GM18870 (cell line): Measurements from ENCODE around the gene CSNK2B.
"Not testable (repeated sequence)": the region's sequence is repeated elsewhere in the genome, so short reads cannot be mapped to it uniquely, and the experiment has no call there.

Experiments used
- ATAC-seq: cut with Tn5 transposase; IDR thresholded peaks from one replicate; pipeline ENCODE4 v1.9.1; 2021; ENCODE audit warnings: moderate library complexity; ENCODE audit not compliant: unreplicated experiment

The CSNK2B gene

GRCh38 chr6:31687860-31688693 is 22.2 kb downstream of the CSNK2B start:
- ATAC-seq: no peak

GRCh38 chr6:31689249-31690110 is 23.6 kb downstream of the CSNK2B start:
- ATAC-seq: no peak

GRCh38 chr6:31690231-31691077 is 24.6 kb downstream of the CSNK2B start:
- no peak for ATAC-seq

- ATAC-seq: no peak
Measured at GRCh38 chr6:31691078-31691463, 25.2 kb downstream of the CSNK2B start.

- ATAC-seq: no peak
Measured at GRCh38 chr6:31691564-31692108, 25.8 kb downstream of the CSNK2B start.

GRCh38 chr6:31692353-31692752 is 26.5 kb downstream of the CSNK2B start:
- ATAC-seq: no peak

GRCh38 chr6:31692886-31693285 is 27.0 kb downstream of the CSNK2B start:
- ATAC-seq: no peak

- no peak for ATAC-seq
Measured at GRCh38 chr6:31693535-31693934, 27.7 kb downstream of the CSNK2B start.

GRCh38 chr6:31697555-31697954 is 31.7 kb downstream of the CSNK2B start:
- no peak for ATAC-seq

GRCh38 chr6:31700740-31701401 is 35.0 kb downstream of the CSNK2B start:
- no peak for ATAC-seq

GRCh38 chr6:31701666-31702404 is 36.0 kb downstream of the CSNK2B start:
- no peak for ATAC-seq

- no peak for ATAC-seq
Measured at GRCh38 chr6:31702405-31702818, 36.5 kb downstream of the CSNK2B start.

GRCh38 chr6:31702819-31703716 is 37.2 kb downstream of the CSNK2B start, which contains the start of gene ABHD16A:
Gene ABHD16A, minus strand, starts transcription at chr6:31703324. Its CDS starts 43 bp downstream, at chr6:31703281.
- peak; percentile 64 for ATAC-seq

- ATAC-seq: no peak
Measured at GRCh38 chr6:31705931-31706330, 40.1 kb downstream of the CSNK2B start.

- ATAC-seq: no peak
Measured at GRCh38 chr6:31706599-31706998, 40.7 kb downstream of the CSNK2B start, which contains the start of gene LY6G6F. Gene LY6G6F, plus strand, starts transcription at chr6:31706866. Its CDS starts 41 bp downstream, at chr6:31706907.

- ATAC-seq: no peak
Measured at GRCh38 chr6:31707701-31708100, 41.8 kb downstream of the CSNK2B start.

GRCh38 chr6:31708224-31708623 is 42.3 kb downstream of the CSNK2B start:
- no peak for ATAC-seq

- not testable (repeated sequence) for ATAC-seq
Measured at GRCh38 chr6:31709157-31709556, 43.3 kb downstream of the CSNK2B start.
